HepG2 (cell line): ENCODE data around the gene RAB20. TPM values are rescaled to one million over a fixed set of nuclear protein-coding genes. Genes with fewer than 3 reads are reported as not detected.

Experiments
- ATAC-seq: fragments of 200-7000 bp; cut with Tn5 transposase; 3 replicates; pipeline ENCODE4 v1.9.1; 2020; ENCODE audit warnings: mild to moderate bottlenecking, moderate library complexity
- BruUV-seq: library from RNA; stranded (reverse); fragments of 400-500 nt; replicated peaks from 2 replicates; lab custom pipeline; 2021; lab: Mats Ljungman, UMichigan
- CTCF ChIA-PET: fragments of 300-600 bp; formaldehyde crosslinking; extraction: SDS; loops from one replicate; lab custom pipeline; 2021; ENCODE audit warnings: low total read pairs, inconsistent platforms, low intra/inter-chr PET ratio; lab: Yijun Ruan, JAX
- POLR2A ChIA-PET: fragments of 350-600 bp; sonication (Branson Sonifier 250); formaldehyde crosslinking; loops from one replicate; lab custom pipeline; 2020; ENCODE audit warnings: antibody characterized with exemption, inconsistent platforms; lab: Yijun Ruan, JAX
- DNase-seq: peaks from one replicate; pipeline ENCODE4 v3.0.0-alpha.2; 2015; ENCODE audit warnings: low spot score
- FAIRE-seq: peaks from 3 replicates; lab custom pipeline; 2011; peaks lifted over from hg19 to GRCh38; lab: Jason Lieb, UNC
- H2AFZ ChIP-seq: one replicate; pipeline ENCODE4 v1.6.1; 2011; ENCODE audit warnings: low read length, inconsistent platforms
- H3K27ac ChIP-seq: fragments of 300-600 bp; 3 replicates; pipeline ENCODE4 v1.8.0; 2011; ENCODE audit warnings: mixed run types, mild to moderate bottlenecking, mixed read lengths, low read length, inconsistent platforms; ENCODE audit not compliant: insufficient read depth; ENCODE audit errors: extremely low read length
- H3K27me3 ChIP-seq, 2 experiments: fragments of 200-600 bp in 1 of 2; 2 replicates in 1 of 2; 3 replicates in 1 of 2; pipeline versions ENCODE4 v1.6.0 to v1.8.0; 2011; ENCODE audit warnings: low read length in 2 of 2, mild to moderate bottlenecking in 2 of 2, moderate library complexity in 2 of 2, inconsistent platforms in 1 of 2; ENCODE audit not compliant: insufficient read depth in 2 of 2, control insufficient read depth in 1 of 2
- H3K36me3 ChIP-seq, 2 experiments: fragments of 200-600 bp in 1 of 2; replicated peaks in 1 of 2; 2 replicates in 1 of 2; 3 replicates in 1 of 2; pipeline versions ENCODE4 v1.5.1 to v1.8.0; 2011; ENCODE audit warnings: low read length in 2 of 2, inconsistent platforms in 1 of 2; ENCODE audit not compliant: insufficient read depth in 2 of 2, control insufficient read depth in 1 of 2
- H3K4me1 ChIP-seq: 2 replicates; pipeline ENCODE4 v1.5.1; 2012; ENCODE audit warnings: low read length, inconsistent platforms; ENCODE audit not compliant: insufficient read depth
- H3K4me2 ChIP-seq: 2 replicates; pipeline ENCODE4 v1.6.0; 2011; ENCODE audit warnings: low read depth, low read length, inconsistent platforms
- H3K4me3 ChIP-seq, 3 experiments: fragments of 200-600 bp in 1 of 3; sonication (generic), shearing (Covaris generic) in 1 of 3; replicated peaks in 1 of 3; 2 replicates each; pipeline ENCODE4 v1.5.1; 2011 to 2016; ENCODE audit warnings: low read length in 3 of 3, inconsistent platforms in 2 of 3, low read depth in 2 of 3, mild to moderate bottlenecking in 2 of 3, control low read depth in 1 of 3, mixed read lengths in 1 of 3; ENCODE audit not compliant: insufficient read depth in 1 of 3
- H3K79me2 ChIP-seq: one replicate; pipeline ENCODE4 v1.6.1; 2011; ENCODE audit warnings: low read length, inconsistent platforms; ENCODE audit not compliant: insufficient read depth
- H3K9ac ChIP-seq: 2 replicates; pipeline ENCODE4 v1.6.0; 2011; ENCODE audit warnings: mild to moderate bottlenecking, low read depth, low read length, inconsistent platforms; ENCODE audit not compliant: insufficient read depth
- H3K9me3 ChIP-seq: 2 replicates; pipeline ENCODE4 v1.5.1; 2012; ENCODE audit warnings: mild to moderate bottlenecking, low read length
- H4K20me1 ChIP-seq: 2 replicates; pipeline ENCODE4 v1.6.0; 2011; ENCODE audit warnings: inconsistent platforms, mild to moderate bottlenecking, low read length, moderate library complexity; ENCODE audit not compliant: insufficient read depth
- CBX2 ChIP-seq, 2 experiments: fragments of 200-600 bp in 1 of 2; sonication (generic); formaldehyde crosslinking in 1 of 2; IDR thresholded peaks; 2 replicates each; pipeline versions ENCODE4 v1.7.0 to v1.8.1; 2018 to 2022; ENCODE audit warnings: low read depth in 2 of 2, low read length in 1 of 2, mild to moderate bottlenecking in 1 of 2, missing genetic modification reagents in 1 of 2
- CHD2 ChIP-seq: IDR thresholded peaks from 2 replicates; pipeline ENCODE4 v1.6.1; 2011; ENCODE audit warnings: low read depth, low read length, improper control_type of control experiment
- ELF3 ChIP-seq: IDR thresholded peaks from 2 replicates; pipeline ENCODE4 v1.6.1; 2016; ENCODE audit warnings: missing genetic modification reagents, missing compliant biosample characterization
- NCOA5 ChIP-seq: sonication (generic); formaldehyde crosslinking; IDR thresholded peaks from 2 replicates; pipeline ENCODE4 v1.4.0; 2020; ENCODE audit warnings: missing genetic modification reagents
- TCF7 ChIP-seq: sonication (generic); IDR thresholded peaks from 2 replicates; pipeline ENCODE4 v1.6.1; 2016; ENCODE audit warnings: antibody characterized with exemption, low read depth
- ZFP62 ChIP-seq: sonication (generic); formaldehyde crosslinking; IDR thresholded peaks from 2 replicates; pipeline ENCODE4 v1.4.0; 2020; ENCODE audit warnings: missing genetic modification reagents
- ZNF383 ChIP-seq: sonication (generic); formaldehyde crosslinking; IDR thresholded peaks from 2 replicates; pipeline ENCODE4 v1.4.0; 2020; ENCODE audit warnings: missing genetic modification reagents, mild to moderate bottlenecking, borderline replicate concordance
- ZNF451 ChIP-seq: sonication (generic); formaldehyde crosslinking; IDR thresholded peaks from 2 replicates; pipeline ENCODE4 v1.5.0; 2020; ENCODE audit warnings: mild to moderate bottlenecking, missing genetic modification reagents
- ZNF460 ChIP-seq: sonication (generic); formaldehyde crosslinking; IDR thresholded peaks from 2 replicates; pipeline ENCODE4 v1.5.1; 2020; ENCODE audit warnings: missing genetic modification reagents, mild to moderate bottlenecking, borderline replicate concordance
- ZNF556 ChIP-seq: sonication (generic); formaldehyde crosslinking; IDR thresholded peaks from 2 replicates; pipeline ENCODE4 v1.4.0; 2020; ENCODE audit warnings: mild to moderate bottlenecking, missing genetic modification reagents, borderline replicate concordance
- WGBS: methylation state at CpG from one replicate; pipeline ENCODE4 v1.1.6; 2017; ENCODE audit warnings: low lambda C conversion rate; 5-methylcytosine and 5-hydroxymethylcytosine counted together
- in situ Hi-C: cut with HindIII; loops from 2 replicates; pipeline ENCODE4 v1.10.0; 2017; ENCODE audit warnings: low pct_unique_long_range_greater_than_20kb; ENCODE audit not compliant: extremely low pct_ligation_motif_present
- intact Hi-C: fragments of 100-400 bp; cut with micrococcal nuclease; formaldehyde crosslinking; loops from one replicate; pipeline ENCODE4 v1.10.0; 2022; ENCODE audit not compliant: unreplicated experiment
- polyA plus RNA-seq, 8 experiments: library from polyadenylated mRNA; depleted of rRNA in 3 of 8; stranded (reverse) in 7 of 8; unstranded in 1 of 8; fragments of >200 nt; fragmentation: Illumina TruSeq in 4 of 8; extraction: Trizol in 4 of 8; gene quantifications; 2 replicates each; pipeline versions ENCODE4 v1.2.1 to v1.2.3, GENCODE V29; 2011 to 2016; ENCODE audit warnings: low read depth in 4 of 8, missing spikeins in 1 of 8, mixed read lengths in 1 of 8; ENCODE audit not compliant: insufficient read depth in 1 of 8
- total RNA-seq, 5 experiments: library from RNA; depleted of rRNA; stranded (reverse); fragments of >200 nt; fragmentation: Illumina TruSeq; extraction: Trizol; gene quantifications; 2 replicates each; pipeline ENCODE4 v1.2.3, GENCODE V29; 2016; ENCODE audit warnings: low read depth in 1 of 5
- TF ChIP-seq, protein P1 (sequence below): sonication (generic); formaldehyde crosslinking; IDR thresholded peaks from 2 replicates; pipeline ENCODE4 v1.4.0; 2020; ENCODE audit warnings: missing genetic modification reagents
- TF ChIP-seq, protein P2 (sequence below): sonication (generic); formaldehyde crosslinking; IDR thresholded peaks from 2 replicates; pipeline ENCODE4 v1.4.0; 2020; ENCODE audit warnings: missing genetic modification reagents
- TF ChIP-seq, protein P3 (sequence below): sonication (generic); formaldehyde crosslinking; IDR thresholded peaks from 2 replicates; pipeline ENCODE4 v1.8.0; 2022; ENCODE audit warnings: mild to moderate bottlenecking, missing genetic modification reagents

Gene RAB20
- total and polyA plus RNA-seq, 2 of the 13 experiments (the other 11 are each of a cell fraction or from before 2014, with no cell fraction given): 15.6 to 30.5 TPM

DNA sequence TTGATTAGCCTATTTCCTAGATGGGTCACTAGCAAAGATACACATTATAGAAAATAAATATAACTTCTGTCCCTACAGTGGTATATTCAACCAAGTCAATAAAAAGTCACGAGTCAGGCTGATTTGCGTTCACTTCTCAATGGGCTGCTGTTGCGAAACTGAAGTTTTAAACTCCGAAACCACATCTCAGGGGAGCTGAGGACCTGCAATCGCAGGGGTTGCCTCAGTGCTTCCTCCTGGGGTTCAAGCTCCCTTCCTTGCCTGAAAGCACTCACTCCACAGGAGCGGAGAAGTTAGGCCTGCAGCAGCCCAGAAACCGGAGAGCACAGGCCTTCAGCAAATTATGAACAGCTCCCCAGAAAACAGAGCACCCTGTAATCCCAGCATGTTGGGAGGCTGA, 39.6 kb downstream of the RAB20 start (continued):
- no peak for TF ChIP-seq ZNF460
- TF ChIP-seq, all 625 proteins: peak for 3

DNA sequence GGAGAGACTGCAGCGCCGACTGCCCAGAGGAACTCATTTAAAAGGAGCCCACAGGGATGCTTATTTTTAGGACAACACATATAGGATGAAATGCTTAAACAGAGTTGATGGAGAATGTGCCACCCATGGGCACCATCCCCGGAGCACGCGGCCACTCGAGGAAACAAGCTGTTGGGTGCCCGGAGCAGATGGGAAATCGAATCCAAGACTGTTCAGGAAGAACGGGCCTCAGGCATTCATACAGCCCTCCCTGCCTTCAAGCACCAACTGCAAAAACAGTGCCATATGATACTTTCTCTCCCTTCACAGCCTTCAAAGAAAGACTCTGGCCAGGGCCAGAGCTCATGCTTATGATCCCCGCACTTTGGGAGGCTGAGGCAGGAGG, 40.2 kb downstream of the RAB20 start:
- BruUV-seq: no TSS peak
- peaks cover 7% of the 10 kb centered on the region; the same call in 1 of the 2 replicates for H3K4me1 ChIP-seq
- H3K27me3 ChIP-seq: no peaks in the 10 kb centered on the region
- no peak overlapping the region for H3K4me3 ChIP-seq
- no peak overlapping the region for H3K4me2 ChIP-seq
- intact Hi-C loops: no loop called here
- FAIRE-seq (no peak), ATAC-seq (no peak)
- H4K20me1 ChIP-seq: peaks cover 4% of the 10 kb centered on the region
- ChIA-PET POLR2A (no interaction called here), CTCF (no interaction called here)
- H3K79me2 ChIP-seq: peaks cover 1% of the 10 kb centered on the region
- WGBS: 89% methylated on average over 10 of the region's 10 CpGs
- H3K36me3 ChIP-seq: peaks cover 8 to 31% of the 10 kb centered on the region in 2 experiments
- TF ChIP-seq ZFP62 (CRISPR knock-in tag) (no peak), ZNF451 (CRISPR knock-in tag) (no peak), CHD2 (no peak), CBX2 (IDR thresholded peaks at IDR 0.05; ENCODE audit: low read depth, low read length) (no peak), CBX2 (CRISPR knock-in tag; IDR thresholded peaks at IDR 0.05; ENCODE audit: low read depth) (no peak), ZNF383 (CRISPR knock-in tag) (no peak), ELF3 (no peak), NCOA5 (CRISPR knock-in tag) (no peak), ZNF556 (no peak), TCF7 (no peak)
- TF ChIP-seq, protein P1, sequence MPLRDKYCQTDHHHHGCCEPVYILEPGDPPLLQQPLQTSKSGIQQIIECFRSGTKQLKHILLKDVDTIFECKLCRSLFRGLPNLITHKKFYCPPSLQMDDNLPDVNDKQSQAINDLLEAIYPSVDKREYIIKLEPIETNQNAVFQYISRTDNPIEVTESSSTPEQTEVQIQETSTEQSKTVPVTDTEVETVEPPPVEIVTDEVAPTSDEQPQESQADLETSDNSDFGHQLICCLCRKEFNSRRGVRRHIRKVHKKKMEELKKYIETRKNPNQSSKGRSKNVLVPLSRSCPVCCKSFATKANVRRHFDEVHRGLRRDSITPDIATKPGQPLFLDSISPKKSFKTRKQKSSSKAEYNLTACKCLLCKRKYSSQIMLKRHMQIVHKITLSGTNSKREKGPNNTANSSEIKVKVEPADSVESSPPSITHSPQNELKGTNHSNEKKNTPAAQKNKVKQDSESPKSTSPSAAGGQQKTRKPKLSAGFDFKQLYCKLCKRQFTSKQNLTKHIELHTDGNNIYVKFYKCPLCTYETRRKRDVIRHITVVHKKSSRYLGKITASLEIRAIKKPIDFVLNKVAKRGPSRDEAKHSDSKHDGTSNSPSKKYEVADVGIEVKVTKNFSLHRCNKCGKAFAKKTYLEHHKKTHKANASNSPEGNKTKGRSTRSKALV: no peak
- TF ChIP-seq, protein P2, sequence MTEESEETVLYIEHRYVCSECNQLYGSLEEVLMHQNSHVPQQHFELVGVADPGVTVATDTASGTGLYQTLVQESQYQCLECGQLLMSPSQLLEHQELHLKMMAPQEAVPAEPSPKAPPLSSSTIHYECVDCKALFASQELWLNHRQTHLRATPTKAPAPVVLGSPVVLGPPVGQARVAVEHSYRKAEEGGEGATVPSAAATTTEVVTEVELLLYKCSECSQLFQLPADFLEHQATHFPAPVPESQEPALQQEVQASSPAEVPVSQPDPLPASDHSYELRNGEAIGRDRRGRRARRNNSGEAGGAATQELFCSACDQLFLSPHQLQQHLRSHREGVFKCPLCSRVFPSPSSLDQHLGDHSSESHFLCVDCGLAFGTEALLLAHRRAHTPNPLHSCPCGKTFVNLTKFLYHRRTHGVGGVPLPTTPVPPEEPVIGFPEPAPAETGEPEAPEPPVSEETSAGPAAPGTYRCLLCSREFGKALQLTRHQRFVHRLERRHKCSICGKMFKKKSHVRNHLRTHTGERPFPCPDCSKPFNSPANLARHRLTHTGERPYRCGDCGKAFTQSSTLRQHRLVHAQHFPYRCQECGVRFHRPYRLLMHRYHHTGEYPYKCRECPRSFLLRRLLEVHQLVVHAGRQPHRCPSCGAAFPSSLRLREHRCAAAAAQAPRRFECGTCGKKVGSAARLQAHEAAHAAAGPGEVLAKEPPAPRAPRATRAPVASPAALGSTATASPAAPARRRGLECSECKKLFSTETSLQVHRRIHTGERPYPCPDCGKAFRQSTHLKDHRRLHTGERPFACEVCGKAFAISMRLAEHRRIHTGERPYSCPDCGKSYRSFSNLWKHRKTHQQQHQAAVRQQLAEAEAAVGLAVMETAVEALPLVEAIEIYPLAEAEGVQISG (CRISPR knock-in tag): no peak
- TF ChIP-seq, protein P3, sequence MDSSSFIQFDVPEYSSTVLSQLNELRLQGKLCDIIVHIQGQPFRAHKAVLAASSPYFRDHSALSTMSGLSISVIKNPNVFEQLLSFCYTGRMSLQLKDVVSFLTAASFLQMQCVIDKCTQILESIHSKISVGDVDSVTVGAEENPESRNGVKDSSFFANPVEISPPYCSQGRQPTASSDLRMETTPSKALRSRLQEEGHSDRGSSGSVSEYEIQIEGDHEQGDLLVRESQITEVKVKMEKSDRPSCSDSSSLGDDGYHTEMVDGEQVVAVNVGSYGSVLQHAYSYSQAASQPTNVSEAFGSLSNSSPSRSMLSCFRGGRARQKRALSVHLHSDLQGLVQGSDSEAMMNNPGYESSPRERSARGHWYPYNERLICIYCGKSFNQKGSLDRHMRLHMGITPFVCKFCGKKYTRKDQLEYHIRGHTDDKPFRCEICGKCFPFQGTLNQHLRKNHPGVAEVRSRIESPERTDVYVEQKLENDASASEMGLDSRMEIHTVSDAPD (CRISPR knock-in tag): no peak
- TF ChIP-seq, all 625 proteins: peak for 0
- no peak overlapping the region for H3K9ac ChIP-seq
- no peak overlapping the region for H3K27ac ChIP-seq
- no peak for DNase-seq
- H2AFZ ChIP-seq: no peak overlapping the region
- no peaks in the 10 kb centered on the region for H3K9me3 ChIP-seq
- in situ Hi-C loops: no loop called here
